ENCODE results near the gene TPRX1. TPM values are rescaled to one million over a fixed set of nuclear protein-coding genes. Genes with fewer than 3 reads are reported as not detected.

TPRX1 gene
- total RNA-seq, 1 donor from 2014 or later = not detected

DNA sequence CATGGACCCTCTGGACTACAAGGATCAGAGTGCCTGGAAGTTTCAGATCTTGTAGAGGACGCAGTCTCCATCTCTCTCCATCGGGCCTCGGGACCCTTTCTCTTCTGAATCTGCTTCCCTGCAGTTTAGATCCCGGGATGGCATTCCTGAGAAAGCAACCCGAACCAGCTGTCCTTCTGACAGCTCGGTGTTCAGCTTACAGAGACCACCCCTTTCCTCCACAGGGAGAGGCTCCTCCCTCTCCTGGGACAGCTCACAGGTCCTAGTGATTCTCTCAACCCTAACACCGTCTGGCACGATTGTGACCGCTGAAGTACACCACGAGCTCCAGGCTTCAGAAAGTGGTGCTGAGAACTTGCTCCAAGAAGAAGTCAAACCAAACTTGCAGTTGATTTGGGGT lies 35.6 kb upstream of the TPRX1 start:
- no peak overlapping the region for H3K27ac ChIP-seq (replicated peaks)
- intact Hi-C loops (cut with micrococcal nuclease) = no loop called here

DNA sequence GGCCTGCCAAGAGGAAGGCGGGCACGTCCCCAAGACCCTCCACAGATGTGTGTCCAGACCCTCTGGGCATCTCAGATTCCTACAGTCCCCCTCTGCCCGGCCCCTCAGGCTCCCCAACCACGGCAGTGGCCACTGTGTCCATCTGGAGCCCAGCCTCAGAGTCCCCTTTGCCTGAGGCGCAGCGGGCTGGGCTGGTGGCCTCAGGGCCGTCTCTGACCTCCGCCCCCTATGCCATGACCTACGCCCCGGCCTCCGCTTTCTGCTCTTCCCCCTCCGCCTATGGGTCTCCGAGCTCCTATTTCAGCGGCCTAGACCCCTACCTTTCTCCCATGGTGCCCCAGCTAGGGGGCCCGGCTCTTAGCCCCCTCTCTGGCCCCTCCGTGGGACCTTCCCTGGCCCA lies 35.1 kb upstream of the TPRX1 start:
- no peak overlapping the region for H3K4me3 ChIP-seq
- no peaks in the 10 kb centered on the region for H3K9me3 ChIP-seq (replicated peaks)
- H3K36me3 ChIP-seq = no peaks in the 10 kb centered on the region
- intact Hi-C loops (cut with micrococcal nuclease) = no loop called here
- peaks cover 53% of the 10 kb centered on the region for H3K27me3 ChIP-seq (ENCODE audit: low read depth)
- H3K4me1 ChIP-seq = no peaks in the 10 kb centered on the region
- no peak for DNase-seq
- TF ChIP-seq, protein P1, sequence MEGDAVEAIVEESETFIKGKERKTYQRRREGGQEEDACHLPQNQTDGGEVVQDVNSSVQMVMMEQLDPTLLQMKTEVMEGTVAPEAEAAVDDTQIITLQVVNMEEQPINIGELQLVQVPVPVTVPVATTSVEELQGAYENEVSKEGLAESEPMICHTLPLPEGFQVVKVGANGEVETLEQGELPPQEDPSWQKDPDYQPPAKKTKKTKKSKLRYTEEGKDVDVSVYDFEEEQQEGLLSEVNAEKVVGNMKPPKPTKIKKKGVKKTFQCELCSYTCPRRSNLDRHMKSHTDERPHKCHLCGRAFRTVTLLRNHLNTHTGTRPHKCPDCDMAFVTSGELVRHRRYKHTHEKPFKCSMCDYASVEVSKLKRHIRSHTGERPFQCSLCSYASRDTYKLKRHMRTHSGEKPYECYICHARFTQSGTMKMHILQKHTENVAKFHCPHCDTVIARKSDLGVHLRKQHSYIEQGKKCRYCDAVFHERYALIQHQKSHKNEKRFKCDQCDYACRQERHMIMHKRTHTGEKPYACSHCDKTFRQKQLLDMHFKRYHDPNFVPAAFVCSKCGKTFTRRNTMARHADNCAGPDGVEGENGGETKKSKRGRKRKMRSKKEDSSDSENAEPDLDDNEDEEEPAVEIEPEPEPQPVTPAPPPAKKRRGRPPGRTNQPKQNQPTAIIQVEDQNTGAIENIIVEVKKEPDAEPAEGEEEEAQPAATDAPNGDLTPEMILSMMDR (IDR thresholded peaks at IDR 0.05; ENCODE audit: borderline replicate concordance) = no peak
- no peak overlapping the region for H3K27ac ChIP-seq (replicated peaks)

More for the DNA sequence above, 35.6 kb upstream of the TPRX1 start:
- H3K4me1 ChIP-seq = no peaks in the 10 kb centered on the region
- TF ChIP-seq, protein P1 (IDR thresholded peaks at IDR 0.05; ENCODE audit: borderline replicate concordance) = no peak
- H3K4me3 ChIP-seq = no peak overlapping the region
- peaks cover 58% of the 10 kb centered on the region for H3K27me3 ChIP-seq (ENCODE audit: low read depth)
- no peaks in the 10 kb centered on the region for H3K9me3 ChIP-seq (replicated peaks)
- no peak for DNase-seq
- no peaks in the 10 kb centered on the region for H3K36me3 ChIP-seq

DNA sequence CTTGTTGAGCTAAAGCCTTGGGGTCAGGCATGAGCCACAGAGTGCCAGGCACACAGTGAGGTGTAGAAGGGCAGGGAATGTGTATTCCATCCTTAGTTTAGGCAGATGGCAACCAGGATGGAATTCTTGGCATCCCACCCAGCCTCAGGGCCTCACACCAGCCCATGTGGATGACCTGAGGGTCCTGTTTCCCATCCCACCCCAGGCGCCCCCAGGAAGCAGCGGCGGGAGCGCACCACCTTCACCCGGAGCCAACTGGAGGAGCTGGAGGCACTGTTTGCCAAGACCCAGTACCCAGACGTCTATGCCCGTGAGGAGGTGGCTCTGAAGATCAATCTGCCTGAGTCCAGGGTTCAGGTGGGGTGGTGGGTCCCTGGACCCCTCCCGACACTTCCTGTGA lies 31.7 kb upstream of the TPRX1 start:
- TF ChIP-seq, protein P1 (IDR thresholded peaks at IDR 0.05; ENCODE audit: borderline replicate concordance) = no peak

DNA sequence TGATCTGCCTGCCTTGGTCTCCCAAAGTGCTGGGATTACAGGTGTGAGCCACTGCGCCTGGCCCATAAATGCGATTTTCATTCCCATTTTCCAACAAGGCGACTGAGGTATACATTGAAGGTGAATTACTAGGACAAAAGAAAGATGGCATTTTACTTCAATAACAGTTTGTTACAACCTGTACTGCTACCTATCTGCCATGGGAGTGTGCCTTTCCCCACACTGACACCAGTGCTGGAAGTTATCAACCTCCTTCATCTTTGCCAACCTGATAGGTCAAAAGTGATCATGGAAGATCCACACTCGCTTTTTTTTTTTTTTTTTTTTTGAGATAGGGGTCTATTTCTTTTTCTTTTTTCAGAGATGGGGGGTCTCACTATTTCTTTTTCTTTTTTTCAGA lies 28.4 kb upstream of the TPRX1 start:
- TF ChIP-seq, protein P1 (IDR thresholded peaks at IDR 0.05; ENCODE audit: borderline replicate concordance) = no peak
- no peak for DNase-seq
- no peaks in the 10 kb centered on the region for H3K9me3 ChIP-seq (replicated peaks)
- no peak overlapping the region for H3K4me3 ChIP-seq
- H3K27ac ChIP-seq (replicated peaks) = no peak overlapping the region
- H3K4me1 ChIP-seq = no peaks in the 10 kb centered on the region
- H3K36me3 ChIP-seq = no peaks in the 10 kb centered on the region
- H3K27me3 ChIP-seq (ENCODE audit: low read depth) = peaks cover 55% of the 10 kb centered on the region
- intact Hi-C loops (cut with micrococcal nuclease) = no loop called here

More for the DNA sequence above, 31.7 kb upstream of the TPRX1 start:
- no peaks in the 10 kb centered on the region for H3K36me3 ChIP-seq
- no peaks in the 10 kb centered on the region for H3K9me3 ChIP-seq (replicated peaks)
- no peaks in the 10 kb centered on the region for H3K4me1 ChIP-seq
- peaks cover 50% of the 10 kb centered on the region for H3K27me3 ChIP-seq (ENCODE audit: low read depth)
- no peak for DNase-seq
- intact Hi-C loops (cut with micrococcal nuclease) = no loop called here
- H3K4me3 ChIP-seq = no peak overlapping the region
- H3K27ac ChIP-seq (replicated peaks) = no peak overlapping the region

DNA sequence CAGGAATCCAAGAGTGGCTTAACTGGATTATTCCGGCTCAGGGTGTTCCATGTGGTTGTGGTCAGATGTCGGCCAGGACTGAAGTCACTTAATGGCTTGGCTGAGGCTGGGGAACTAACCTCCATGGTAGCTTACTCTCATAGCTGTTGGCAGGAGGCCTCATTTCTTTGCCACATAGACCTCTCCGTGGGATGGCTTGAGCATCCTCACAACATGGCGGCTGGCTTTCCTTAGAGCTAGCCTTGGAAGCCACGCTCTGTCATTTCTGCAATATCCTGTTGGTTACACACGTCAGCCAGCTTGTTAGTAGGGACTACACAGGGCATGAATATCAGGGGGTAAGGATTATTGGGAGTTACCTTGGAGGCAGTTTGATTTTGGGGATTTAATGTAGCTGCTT lies 22.4 kb upstream of the TPRX1 start:
- no peaks in the 10 kb centered on the region for H3K4me1 ChIP-seq
- intact Hi-C loops (cut with micrococcal nuclease) = no loop called here

More for the DNA sequence above, 22.4 kb upstream of the TPRX1 start:
- TF ChIP-seq, protein P1 (IDR thresholded peaks at IDR 0.05; ENCODE audit: borderline replicate concordance) = no peak
- peaks cover 71% of the 10 kb centered on the region for H3K27me3 ChIP-seq (ENCODE audit: low read depth)
- H3K27ac ChIP-seq (replicated peaks) = no peak overlapping the region
- no peak overlapping the region for H3K4me3 ChIP-seq
- peaks cover 8% of the 10 kb centered on the region for H3K9me3 ChIP-seq (replicated peaks)
- no peaks in the 10 kb centered on the region for H3K36me3 ChIP-seq
- no peak for DNase-seq

Data from left ventricle myocardium inferior (tissue), 1 donor.